ENCODE measurements around the gene RIC8A.

- TF ChIP-seq, protein P1, sequence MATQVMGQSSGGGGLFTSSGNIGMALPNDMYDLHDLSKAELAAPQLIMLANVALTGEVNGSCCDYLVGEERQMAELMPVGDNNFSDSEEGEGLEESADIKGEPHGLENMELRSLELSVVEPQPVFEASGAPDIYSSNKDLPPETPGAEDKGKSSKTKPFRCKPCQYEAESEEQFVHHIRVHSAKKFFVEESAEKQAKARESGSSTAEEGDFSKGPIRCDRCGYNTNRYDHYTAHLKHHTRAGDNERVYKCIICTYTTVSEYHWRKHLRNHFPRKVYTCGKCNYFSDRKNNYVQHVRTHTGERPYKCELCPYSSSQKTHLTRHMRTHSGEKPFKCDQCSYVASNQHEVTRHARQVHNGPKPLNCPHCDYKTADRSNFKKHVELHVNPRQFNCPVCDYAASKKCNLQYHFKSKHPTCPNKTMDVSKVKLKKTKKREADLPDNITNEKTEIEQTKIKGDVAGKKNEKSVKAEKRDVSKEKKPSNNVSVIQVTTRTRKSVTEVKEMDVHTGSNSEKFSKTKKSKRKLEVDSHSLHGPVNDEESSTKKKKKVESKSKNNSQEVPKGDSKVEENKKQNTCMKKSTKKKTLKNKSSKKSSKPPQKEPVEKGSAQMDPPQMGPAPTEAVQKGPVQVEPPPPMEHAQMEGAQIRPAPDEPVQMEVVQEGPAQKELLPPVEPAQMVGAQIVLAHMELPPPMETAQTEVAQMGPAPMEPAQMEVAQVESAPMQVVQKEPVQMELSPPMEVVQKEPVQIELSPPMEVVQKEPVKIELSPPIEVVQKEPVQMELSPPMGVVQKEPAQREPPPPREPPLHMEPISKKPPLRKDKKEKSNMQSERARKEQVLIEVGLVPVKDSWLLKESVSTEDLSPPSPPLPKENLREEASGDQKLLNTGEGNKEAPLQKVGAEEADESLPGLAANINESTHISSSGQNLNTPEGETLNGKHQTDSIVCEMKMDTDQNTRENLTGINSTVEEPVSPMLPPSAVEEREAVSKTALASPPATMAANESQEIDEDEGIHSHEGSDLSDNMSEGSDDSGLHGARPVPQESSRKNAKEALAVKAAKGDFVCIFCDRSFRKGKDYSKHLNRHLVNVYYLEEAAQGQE (IDR thresholded peaks at IDR 0.05; ENCODE audit: borderline replicate concordance): no peak
- TF ChIP-seq CTCF (IDR thresholded peaks at IDR 0.05; ENCODE audit: poor library complexity, severe bottlenecking) (no peak), POLR2AphosphoS5 (IDR thresholded peaks at IDR 0.05) (no peak), MXI1 (conservative IDR thresholded peaks at IDR 0.05; ENCODE audit: poor library complexity, severe bottlenecking) (no peak), EZH2 (IDR thresholded peaks at IDR 0.05; ENCODE audit: borderline replicate concordance, insufficient read depth, low read length, poor library complexity, severe bottlenecking) (no peak), EP300 (conservative IDR thresholded peaks at IDR 0.05; ENCODE audit: poor library complexity, severe bottlenecking) (no peak)
These were observed 3.4 kb upstream of the RIC8A start for GRCh38 chr11:203945-204586.
